ENCODE measurements around the gene TTC34. TPM values are rescaled to one million over a fixed set of nuclear protein-coding genes. Genes with fewer than 3 reads are reported as not detected.
"Not testable (repeated sequence)": the region's sequence is repeated elsewhere in the genome, so short reads cannot be mapped to it uniquely, and the experiment has no call there.

Gene TTC34
- total RNA-seq, 1 experiment from 2014 or later: 0.92 TPM

GRCh38 chr1:2687174-2687591, 114.3 kb downstream of the TTC34 start:
- not testable (repeated sequence) for H2BK20ac ChIP-seq (ENCODE audit: low read depth, low read length, poor library complexity, severe bottlenecking); H3K79me1 ChIP-seq (ENCODE audit: insufficient read depth, low read depth, low read length, poor library complexity, severe bottlenecking); H3K79me2 ChIP-seq (ENCODE audit: insufficient read depth, low read length); H3K23me2 ChIP-seq (ENCODE audit: insufficient read length, low read depth, low read length, poor library complexity, severe bottlenecking); H3K14ac ChIP-seq (ENCODE audit: insufficient read depth, low read length); H3K23ac ChIP-seq (ENCODE audit: insufficient read length, low read depth, low read length); H3K27ac ChIP-seq (ENCODE audit: insufficient read length, low read depth, low read length); H4K20me1 ChIP-seq (ENCODE audit: control insufficient read depth, insufficient read depth, insufficient read length); H3K56ac ChIP-seq (ENCODE audit: insufficient read length, low read depth, low read length); H3K4me1 Mint-ChIP-seq; H3K4ac ChIP-seq (ENCODE audit: low read depth, low read length); H3K18ac ChIP-seq (ENCODE audit: insufficient read length, low read depth, low read length); H2BK120ac ChIP-seq (ENCODE audit: low read depth, low read length, poor library complexity, severe bottlenecking); H4K91ac ChIP-seq (ENCODE audit: insufficient read length, low read depth, low read length); H3K4me2 ChIP-seq (ENCODE audit: insufficient read depth, insufficient read length, low read length); H3K27me3 ChIP-seq (ENCODE audit: insufficient read depth, low read length); H2BK15ac ChIP-seq (ENCODE audit: low read depth, low read length); H3K9ac ChIP-seq (ENCODE audit: extremely low read depth, insufficient read length, low read length); H3K4me3 Mint-ChIP-seq; H4K8ac ChIP-seq (replicated peaks; ENCODE audit: insufficient read length, low read depth, low read length); H3K4me1 ChIP-seq (ENCODE audit: insufficient read depth, low read length); H3K27me3 Mint-ChIP-seq (ENCODE audit: low read depth); H3K36me3 Mint-ChIP-seq (ENCODE audit: insufficient read depth in 1 of 3, low read depth in 3 of 3); DNase-seq; H4K5ac ChIP-seq (ENCODE audit: insufficient read length, low read depth, low read length); H2AFZ ChIP-seq (ENCODE audit: low read length); H2AK5ac ChIP-seq (ENCODE audit: insufficient read length, low read length); H2BK5ac ChIP-seq (ENCODE audit: insufficient read length, low read length); H2BK12ac ChIP-seq (ENCODE audit: insufficient read length, low read depth, low read length); H3K27ac Mint-ChIP-seq; H3T11ph ChIP-seq (ENCODE audit: low read length)
- peaks cover 31 to 38% of the 10 kb centered on the region in 2 experiments for H3K9me3 Mint-ChIP-seq
- no CpG with 5 or more reads among the region's 14 CpGs for WGBS (ENCODE audit: extremely low coverage, insufficient read length, low lambda C conversion rate)
- peaks cover 17% of the 10 kb centered on the region for H3K9me3 ChIP-seq (ENCODE audit: control insufficient read depth, low read depth, low read length)

GRCh38 chr1:2686091-2686863, 115.2 kb downstream of the TTC34 start:
- not testable (repeated sequence) for H3K27ac ChIP-seq (ENCODE audit: insufficient read length, low read depth, low read length); H2AK5ac ChIP-seq (ENCODE audit: insufficient read length, low read length); H3K23me2 ChIP-seq (ENCODE audit: insufficient read length, low read depth, low read length, poor library complexity, severe bottlenecking); H3K9ac ChIP-seq (ENCODE audit: extremely low read depth, insufficient read length, low read length); H3K79me1 ChIP-seq (ENCODE audit: insufficient read depth, low read depth, low read length, poor library complexity, severe bottlenecking); H4K20me1 ChIP-seq (ENCODE audit: control insufficient read depth, insufficient read depth, insufficient read length); H3K27ac Mint-ChIP-seq; H2BK12ac ChIP-seq (ENCODE audit: insufficient read length, low read depth, low read length); H3K27me3 ChIP-seq (ENCODE audit: insufficient read depth, low read length); H2BK20ac ChIP-seq (ENCODE audit: low read depth, low read length, poor library complexity, severe bottlenecking); H4K5ac ChIP-seq (ENCODE audit: insufficient read length, low read depth, low read length); H4K8ac ChIP-seq (replicated peaks; ENCODE audit: insufficient read length, low read depth, low read length); H2AFZ ChIP-seq (ENCODE audit: low read length); H3K4me1 ChIP-seq (ENCODE audit: insufficient read depth, low read length); DNase-seq; H3K4me2 ChIP-seq (ENCODE audit: insufficient read depth, insufficient read length, low read length); H2BK5ac ChIP-seq (ENCODE audit: insufficient read length, low read length); H3K36me3 Mint-ChIP-seq (ENCODE audit: insufficient read depth in 1 of 3, low read depth in 3 of 3); H3K4me1 Mint-ChIP-seq; H3K18ac ChIP-seq (ENCODE audit: insufficient read length, low read depth, low read length); H2BK120ac ChIP-seq (ENCODE audit: low read depth, low read length, poor library complexity, severe bottlenecking); H3K4me3 Mint-ChIP-seq; H3K14ac ChIP-seq (ENCODE audit: insufficient read depth, low read length); H3K23ac ChIP-seq (ENCODE audit: insufficient read length, low read depth, low read length); H2BK15ac ChIP-seq (ENCODE audit: low read depth, low read length); H3K27me3 Mint-ChIP-seq (ENCODE audit: low read depth); H3K4ac ChIP-seq (ENCODE audit: low read depth, low read length); H3K79me2 ChIP-seq (ENCODE audit: insufficient read depth, low read length); H3T11ph ChIP-seq (ENCODE audit: low read length); H4K91ac ChIP-seq (ENCODE audit: insufficient read length, low read depth, low read length); H3K56ac ChIP-seq (ENCODE audit: insufficient read length, low read depth, low read length)
- H3K9me3 ChIP-seq (ENCODE audit: control insufficient read depth, low read depth, low read length): peaks cover 17% of the 10 kb centered on the region
- H3K9me3 Mint-ChIP-seq: peaks cover 30 to 39% of the 10 kb centered on the region in 2 experiments
- no CpG with 5 or more reads among the region's 23 CpGs for WGBS (ENCODE audit: extremely low coverage, insufficient read length, low lambda C conversion rate)

Measured in H9 (cell line).